Epithelial cell of proximal tubule (primary cell): Measurements from ENCODE around the gene FTL. TPM values are rescaled to one million over a fixed set of nuclear protein-coding genes. Genes with fewer than 3 reads are reported as not detected.

Experiments
- DNase-seq: peaks from one replicate; pipeline ENCODE4 v3.0.0-alpha.2; 2011; ENCODE audit warnings: low read depth
- H3K4me3 ChIP-seq: 2 replicates; pipeline ENCODE4 v1.5.1; 2011; ENCODE audit warnings: low read depth, mild to moderate bottlenecking, low read length
- CTCF ChIP-seq: conservative IDR thresholded peaks from 2 replicates; pipeline ENCODE4 v1.5.1; 2012; ENCODE audit warnings: low read depth, mild to moderate bottlenecking, low read length
- total RNA-seq: library from RNA; depleted of rRNA; stranded (reverse); fragments of >200 nt; gene quantifications from 2 replicates; pipeline ENCODE4 v1.2.3, GENCODE V29; 2015

Gene FTL
- total RNA-seq, 1 donor from 2014 or later = 2,420 TPM

- H3K4me3 ChIP-seq = peak within 1 kb of the TSS; percentile 99
- DNase-seq = no peak
- TF ChIP-seq CTCF = no peak
These were observed 10.4 kb upstream of the FTL start, which contains the start of gene BAX for GRCh38 chr19:48954595-48955307. Gene BAX (plus strand): TSS chr19:48954875. CDS start chr19:48954929, 54 bp downstream.

GRCh38 chr19:48955308-48955958, 9.7 kb upstream of the FTL start:
- peak overlapping the region; percentile 99 for H3K4me3 ChIP-seq
- TF ChIP-seq CTCF = no peak
- no peak for DNase-seq

- H3K4me3 ChIP-seq = no peak overlapping the region
- TF ChIP-seq CTCF = no peak
- DNase-seq = no peak
These were observed 7.1 kb upstream of the FTL start for GRCh38 chr19:48958006-48958405.

GRCh38 chr19:48959341-48960239, 5.5 kb upstream of the FTL start:
- TF ChIP-seq CTCF = no peak
- no peak overlapping the region for H3K4me3 ChIP-seq
- no peak for DNase-seq

- DNase-seq = no peak
- TF ChIP-seq CTCF = no peak
- H3K4me3 ChIP-seq = no peak overlapping the region
These were observed 4.0 kb upstream of the FTL start for GRCh38 chr19:48961051-48961649.

GRCh38 chr19:48961673-48962028, 3.5 kb upstream of the FTL start:
- no peak for TF ChIP-seq CTCF

More at GRCh38 chr19:48961673-48962028, 3.5 kb upstream of the FTL start:
- no peak for DNase-seq
- no peak overlapping the region for H3K4me3 ChIP-seq
